NCI-H1048 (cell line): ENCODE results near the gene MAGEF1.

Source experiments
- DNase-seq: peaks from one replicate; lab custom pipeline; 2025; lab: John Stamatoyannopoulos, UW

MAGEF1 gene

DNA sequence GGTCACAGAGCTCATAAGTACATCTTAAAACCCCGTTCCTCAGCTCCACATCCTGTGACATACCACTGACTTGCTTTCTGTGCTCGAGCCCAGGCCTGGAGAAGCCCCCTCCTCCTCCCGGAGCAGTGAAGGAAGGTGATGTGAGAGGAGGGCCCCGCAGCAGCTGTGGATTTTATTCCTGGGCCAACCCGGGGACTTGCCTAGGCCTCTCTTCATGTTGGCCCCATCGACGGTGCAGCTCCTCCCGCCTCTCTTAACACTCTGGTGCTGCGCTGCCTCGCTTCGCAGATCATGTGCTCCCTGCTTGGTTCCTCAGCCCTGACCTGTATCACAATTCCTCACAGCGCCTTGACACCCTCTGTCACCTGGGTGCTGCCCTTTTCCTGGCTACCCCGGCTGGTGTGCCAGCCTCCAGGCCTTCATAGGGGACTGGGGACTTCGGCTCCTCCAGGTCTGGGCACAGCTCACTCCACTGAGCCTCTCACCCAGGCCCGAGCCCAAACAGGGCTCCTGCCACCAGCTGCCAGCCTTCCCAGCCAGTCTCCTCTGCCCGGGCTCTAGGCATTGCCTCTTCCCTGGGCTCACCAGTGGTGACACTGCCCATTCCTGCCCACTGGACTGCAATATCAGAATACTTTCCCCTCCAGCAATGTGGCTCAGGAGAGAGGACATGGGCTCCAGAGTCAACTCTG is 21.5 kb downstream of the MAGEF1 start:
- DNase-seq = no peak

GRCh38 chr3:184688882-184689271 is 23.0 kb downstream of the MAGEF1 start:
- DNase-seq = no peak

GRCh38 chr3:184688251-184688881 is 23.5 kb downstream of the MAGEF1 start:
- no peak for DNase-seq

DNA sequence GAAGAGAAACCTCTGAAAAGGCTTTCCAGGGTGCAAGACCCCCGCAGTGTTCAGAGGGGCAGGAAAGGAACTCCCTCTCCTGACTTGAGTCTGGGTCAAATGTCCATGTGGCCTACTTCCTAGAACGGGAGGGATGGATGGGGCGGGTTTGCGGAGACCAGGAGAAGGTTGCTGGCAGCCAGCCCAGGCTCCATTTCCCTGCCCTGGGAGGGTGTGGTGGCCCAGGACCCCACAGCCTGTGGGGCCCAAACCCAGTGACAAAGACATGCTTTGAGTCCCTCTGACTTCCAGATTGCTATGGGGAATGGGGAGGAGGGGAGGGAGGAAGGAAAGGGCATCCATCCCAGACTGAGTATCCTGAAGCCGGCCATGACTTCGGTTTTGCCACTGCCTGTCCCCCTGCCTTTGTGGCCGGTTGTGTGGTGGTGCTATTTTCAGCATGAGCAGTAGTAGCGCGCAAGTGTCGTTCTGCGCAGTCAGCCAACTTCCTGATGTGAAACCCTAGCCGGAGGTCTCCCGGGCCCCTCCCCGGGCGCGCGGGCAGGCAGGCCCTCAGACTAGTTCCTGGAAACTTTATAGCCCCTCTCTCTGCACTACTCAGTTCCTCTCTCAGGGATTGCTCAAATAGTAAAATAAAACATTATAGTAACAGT is 24.4 kb downstream of the MAGEF1 start:
- no peak for DNase-seq

DNA sequence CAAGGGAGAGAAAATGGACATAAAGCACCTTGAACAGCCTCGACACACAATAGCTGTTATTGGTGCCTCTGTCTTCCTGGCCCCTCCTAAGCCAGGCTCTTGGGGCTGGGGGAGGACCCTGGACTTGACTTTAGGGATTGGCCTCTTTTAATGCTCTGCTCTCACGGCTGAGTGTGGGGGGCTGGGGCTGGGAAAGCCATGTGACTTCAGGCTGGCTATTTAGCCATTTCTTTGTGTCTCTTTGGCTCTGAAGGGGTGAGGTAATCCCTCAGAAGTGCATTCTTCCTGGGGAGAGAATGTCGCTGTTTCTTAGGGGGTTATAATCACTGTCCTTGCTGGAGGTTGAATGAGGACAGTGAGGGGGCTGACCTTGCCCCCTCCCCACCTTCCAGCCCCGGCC is 26.2 kb downstream of the MAGEF1 start:
- DNase-seq = no peak

DNA sequence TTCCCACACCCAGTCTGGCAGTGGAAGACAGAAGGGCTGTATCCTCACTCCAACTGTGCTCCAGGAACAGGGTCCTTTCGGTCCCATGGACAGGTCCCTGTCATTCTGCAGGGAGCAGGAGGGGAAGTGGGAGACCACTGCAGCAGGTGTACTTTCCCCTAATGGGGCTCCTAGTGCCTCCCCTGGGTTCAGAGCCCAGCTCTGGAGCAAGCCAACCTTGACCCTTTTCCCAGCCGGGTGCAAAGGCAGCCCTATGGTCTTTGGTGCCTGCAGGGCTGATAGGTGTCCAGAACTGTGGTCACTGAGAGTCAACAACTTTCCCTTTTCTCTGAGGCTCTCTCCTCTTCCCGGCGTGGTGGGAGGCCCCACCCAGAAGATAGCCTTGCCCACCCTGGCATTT is 26.8 kb downstream of the MAGEF1 start:
- no peak for DNase-seq

DNA sequence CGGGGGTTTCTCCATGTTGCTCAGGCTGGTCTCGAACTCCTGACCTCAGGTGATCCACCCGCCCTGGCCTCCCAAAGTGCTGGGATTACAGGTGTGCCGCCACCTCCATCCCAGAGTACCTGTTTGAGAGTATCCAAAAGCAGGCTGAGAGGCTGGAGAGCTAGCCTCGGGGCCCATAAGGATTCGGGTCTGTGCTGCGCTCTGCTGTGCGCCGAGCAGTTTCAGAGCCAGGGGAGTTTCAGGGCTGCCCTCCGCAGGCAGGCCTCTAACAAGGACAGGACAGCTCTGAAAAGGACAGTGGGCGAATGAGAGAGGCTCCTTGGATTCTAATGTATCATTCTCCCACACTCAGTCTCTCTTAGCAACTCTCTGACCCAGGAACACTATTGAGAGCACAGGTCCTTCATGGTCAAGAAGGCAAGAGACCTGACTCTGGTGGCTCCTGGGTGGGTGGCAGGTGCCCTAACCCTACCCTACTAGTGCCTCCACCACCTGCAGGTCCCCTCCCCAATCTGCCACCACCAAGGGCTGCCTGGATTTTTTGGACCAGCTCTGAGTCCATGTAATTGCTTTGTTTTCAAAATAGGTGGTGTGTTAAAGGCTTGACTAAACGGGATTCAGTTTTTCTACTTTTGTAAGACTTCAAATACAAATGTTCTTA is 27.8 kb downstream of the MAGEF1 start:
- no peak for DNase-seq

GRCh38 chr3:184683234-184683633 is 28.6 kb downstream of the MAGEF1 start:
- no peak for DNase-seq

DNA sequence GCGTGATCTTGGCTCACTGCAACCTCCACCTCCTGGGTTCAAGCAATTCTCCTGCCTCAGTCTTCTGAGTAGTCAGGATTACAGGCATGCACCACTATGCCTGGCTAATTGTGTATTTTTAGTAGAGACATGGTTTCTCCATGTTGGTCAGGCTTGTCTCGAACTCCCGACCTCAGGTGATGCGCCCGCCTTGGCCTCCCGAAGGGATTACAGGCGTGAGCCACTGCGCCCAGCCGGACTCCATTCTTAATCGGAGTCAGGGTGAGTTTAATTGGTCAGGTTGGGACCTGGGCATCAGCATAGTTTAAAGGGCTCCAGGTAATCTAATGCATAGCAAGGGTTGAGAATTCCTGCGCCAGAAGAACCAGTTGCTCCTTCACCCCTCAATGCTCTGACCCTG is 29.2 kb downstream of the MAGEF1 start:
- no peak for DNase-seq

GRCh38 chr3:184680385-184681345 is 31.2 kb downstream of the MAGEF1 start:
- DNase-seq = no peak

DNA sequence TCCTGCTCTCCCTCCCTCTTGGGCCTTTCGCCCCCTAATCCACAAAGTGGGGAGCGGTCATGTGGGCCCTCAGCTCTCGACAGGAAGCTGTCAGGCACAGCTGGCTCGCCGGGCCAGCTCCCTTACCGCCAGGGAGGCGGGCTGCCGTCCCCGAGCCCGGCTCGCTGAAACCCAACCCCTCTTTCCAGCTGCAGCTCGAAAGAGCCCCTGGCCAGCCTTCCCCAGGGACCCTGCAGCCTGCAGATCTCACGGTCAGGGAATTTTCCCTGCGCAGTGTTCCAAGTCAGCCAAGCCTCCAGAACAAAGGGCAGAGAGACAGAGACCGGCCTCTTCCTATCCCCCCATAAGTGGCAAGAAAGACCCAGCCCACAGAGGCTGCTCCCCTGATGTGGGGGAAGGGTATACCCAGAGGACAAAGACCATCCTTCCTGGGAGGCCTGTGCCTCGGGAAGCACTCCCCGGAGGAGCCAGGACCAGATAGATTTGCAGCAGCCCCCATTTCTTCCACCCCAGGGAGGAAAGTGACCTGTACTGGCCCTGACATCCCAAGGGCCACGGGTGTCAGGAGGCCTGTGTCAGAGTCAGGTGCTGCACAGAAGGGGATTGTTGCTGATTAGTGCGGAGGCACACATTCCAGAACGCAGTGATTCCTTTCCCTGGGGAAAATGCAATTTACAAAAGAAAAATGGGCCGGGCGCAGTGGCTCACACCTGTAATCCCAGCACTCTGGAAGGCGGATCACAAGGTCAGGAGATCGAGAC is 32.6 kb downstream of the MAGEF1 start:
- no peak for DNase-seq

GRCh38 chr3:184678317-184679055 is 33.4 kb downstream of the MAGEF1 start:
- DNase-seq = no peak

GRCh38 chr3:184677344-184678316 is 34.2 kb downstream of the MAGEF1 start:
- no peak for DNase-seq

GRCh38 chr3:184676927-184677326 is 34.9 kb downstream of the MAGEF1 start:
- DNase-seq = no peak

- no peak for DNase-seq
Measured at GRCh38 chr3:184674626-184675025, 37.2 kb downstream of the MAGEF1 start.

DNA sequence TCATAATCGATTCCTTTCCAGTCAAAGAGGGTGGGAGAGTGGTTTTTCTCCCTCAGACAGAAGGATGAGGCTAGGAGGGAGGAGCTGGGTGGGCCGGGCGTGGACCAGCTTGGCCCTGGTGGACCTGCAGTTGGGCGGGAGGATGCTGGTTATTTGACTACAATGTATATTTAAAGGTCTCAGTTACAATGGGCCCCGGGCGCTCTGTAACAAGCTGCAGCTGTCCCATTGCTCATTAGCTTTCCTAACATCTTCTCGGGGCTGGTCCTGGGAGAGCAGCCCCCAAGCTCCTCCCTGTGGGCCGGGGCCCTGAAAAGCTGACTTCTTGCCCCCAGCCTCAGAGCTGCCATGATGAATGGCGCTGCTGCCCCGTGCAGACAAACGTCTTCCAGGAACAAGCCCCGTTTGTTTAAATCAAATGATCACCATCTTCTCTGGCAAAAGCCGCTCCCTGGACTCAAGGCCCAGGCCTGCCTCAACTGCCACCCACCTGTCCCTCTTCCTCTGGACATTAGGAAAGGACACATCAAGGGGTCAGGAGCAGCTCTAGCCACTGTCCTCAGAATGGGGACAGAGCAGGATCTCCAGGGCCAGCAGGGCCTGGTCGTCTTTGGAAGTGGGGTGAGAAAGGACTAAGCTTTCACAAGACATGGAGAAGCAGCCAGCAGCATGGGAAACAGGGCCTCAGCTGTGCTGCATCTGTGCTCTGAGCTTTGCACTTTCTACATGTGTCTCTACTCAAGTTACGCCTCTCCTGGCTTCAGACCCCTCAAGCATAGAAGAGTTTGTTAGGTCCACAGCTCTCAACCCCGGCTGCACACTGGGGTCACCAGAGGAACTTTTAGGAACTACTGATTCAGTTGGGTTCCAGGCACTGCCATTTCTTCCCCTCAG is 38.6 kb downstream of the MAGEF1 start:
- no peak for DNase-seq

DNA sequence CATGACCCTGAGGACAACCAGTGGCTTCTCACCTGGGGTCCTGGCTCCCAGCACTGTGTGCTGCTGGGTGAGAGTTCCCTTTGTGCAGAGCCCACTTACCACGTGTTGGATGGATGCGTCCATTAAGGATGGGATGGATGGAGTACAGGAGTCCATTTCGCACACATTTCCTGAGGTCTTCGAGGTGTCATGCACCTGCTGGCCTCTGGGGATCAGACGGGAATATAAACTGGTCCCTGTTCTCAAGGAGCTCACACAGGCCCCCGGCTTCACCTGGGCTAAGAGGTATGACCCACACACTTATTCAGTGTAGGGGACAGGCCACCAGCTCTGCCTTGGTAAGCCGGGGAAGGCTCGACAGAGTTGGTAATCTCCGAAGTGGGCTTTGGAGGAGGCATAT is 39.5 kb downstream of the MAGEF1 start:
- no peak for DNase-seq

- DNase-seq = no peak
Measured at GRCh38 chr3:184670091-184670602, 41.7 kb downstream of the MAGEF1 start.
